PC-9 (cell line): ENCODE results near the gene TIFAB.

Source experiments
- EZH2 ChIP-seq: fragments of 200-600 bp; sonication (generic); IDR thresholded peaks from 2 replicates; pipeline ENCODE4 v1.8.0; 2017; ENCODE audit warnings: antibody characterized with exemption, low read depth
- TF ChIP-seq, protein P1 (sequence below): fragments of 200-600 bp; sonication (generic); conservative IDR thresholded peaks from 2 replicates; pipeline ENCODE4 v1.6.1; 2017; ENCODE audit warnings: mixed run types, antibody characterized with exemption, mild to moderate bottlenecking, moderate library complexity

- TF ChIP-seq EZH2 = no peak
- TF ChIP-seq, protein P1, sequence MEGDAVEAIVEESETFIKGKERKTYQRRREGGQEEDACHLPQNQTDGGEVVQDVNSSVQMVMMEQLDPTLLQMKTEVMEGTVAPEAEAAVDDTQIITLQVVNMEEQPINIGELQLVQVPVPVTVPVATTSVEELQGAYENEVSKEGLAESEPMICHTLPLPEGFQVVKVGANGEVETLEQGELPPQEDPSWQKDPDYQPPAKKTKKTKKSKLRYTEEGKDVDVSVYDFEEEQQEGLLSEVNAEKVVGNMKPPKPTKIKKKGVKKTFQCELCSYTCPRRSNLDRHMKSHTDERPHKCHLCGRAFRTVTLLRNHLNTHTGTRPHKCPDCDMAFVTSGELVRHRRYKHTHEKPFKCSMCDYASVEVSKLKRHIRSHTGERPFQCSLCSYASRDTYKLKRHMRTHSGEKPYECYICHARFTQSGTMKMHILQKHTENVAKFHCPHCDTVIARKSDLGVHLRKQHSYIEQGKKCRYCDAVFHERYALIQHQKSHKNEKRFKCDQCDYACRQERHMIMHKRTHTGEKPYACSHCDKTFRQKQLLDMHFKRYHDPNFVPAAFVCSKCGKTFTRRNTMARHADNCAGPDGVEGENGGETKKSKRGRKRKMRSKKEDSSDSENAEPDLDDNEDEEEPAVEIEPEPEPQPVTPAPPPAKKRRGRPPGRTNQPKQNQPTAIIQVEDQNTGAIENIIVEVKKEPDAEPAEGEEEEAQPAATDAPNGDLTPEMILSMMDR = no peak
These were observed 6.7 kb downstream of the TIFAB start for GRCh38 chr5:135445306-135445985.
